Measurements from ENCODE around the gene ZNF561.
"Not testable (repeated sequence)": the region's sequence is repeated elsewhere in the genome, so short reads cannot be mapped to it uniquely, and the experiment has no call there.

ZNF561 gene

GRCh38 chr19:9582081-9582725, 38.8 kb downstream of the ZNF561 start:
- in situ Hi-C loops (cut with MboI; ENCODE audit: low sequenced_read_pairs): not testable (repeated sequence)

GRCh38 chr19:9580728-9581127, 40.3 kb downstream of the ZNF561 start:
- in situ Hi-C loops (cut with MboI; ENCODE audit: low sequenced_read_pairs): no loop called here

GRCh38 chr19:9570255-9570654, 50.8 kb downstream of the ZNF561 start:
- in situ Hi-C loops (cut with MboI; ENCODE audit: low sequenced_read_pairs): no loop called here

- in situ Hi-C loops (cut with MboI; ENCODE audit: low sequenced_read_pairs): no loop called here
These were observed 54.3 kb downstream of the ZNF561 start for GRCh38 chr19:9566729-9567128.

GRCh38 chr19:9565900-9566705, 54.9 kb downstream of the ZNF561 start:
- in situ Hi-C loops (cut with MboI; ENCODE audit: low sequenced_read_pairs): no loop called here

Measured in hTERT RPE-1 (cell line).